PFSK-1 (cell line): ENCODE data around the gene RASGRF2.

ENCODE experiments used
- FOXP2 ChIP-seq: optimal IDR thresholded peaks from 2 replicates; pipeline ENCODE3; 2011; ENCODE audit warnings: borderline replicate concordance, control low read depth, inconsistent platforms; ENCODE audit not compliant: insufficient read depth; ENCODE audit errors: extremely low read length, extremely low read depth
- POLR2AphosphoS5 ChIP-seq: IDR thresholded peaks from 2 replicates; pipeline ENCODE4 v1.6.1; 2012; ENCODE audit warnings: low read depth, mild to moderate bottlenecking, control low read depth, low read length, moderate library complexity
- REST ChIP-seq, 2 experiments: IDR thresholded peaks; 2 replicates each; pipeline versions ENCODE4 v1.6.1 to v1.8.0; 2011 to 2012; ENCODE audit warnings: low read depth in 2 of 2, low read length in 2 of 2, control low read depth in 1 of 2, inconsistent platforms in 1 of 2, mild to moderate bottlenecking in 1 of 2, moderate library complexity in 1 of 2; ENCODE audit not compliant: insufficient read depth in 1 of 2
- SIN3A ChIP-seq: IDR thresholded peaks from 2 replicates; pipeline ENCODE4 v1.6.1; 2012; ENCODE audit warnings: mild to moderate bottlenecking, low read length, moderate library complexity, borderline replicate concordance; ENCODE audit not compliant: insufficient read depth
- TAF1 ChIP-seq: IDR thresholded peaks from 2 replicates; pipeline ENCODE4 v1.6.1; 2012; ENCODE audit warnings: low read length, control low read depth, borderline replicate concordance; ENCODE audit not compliant: insufficient read depth

Gene RASGRF2

GRCh38 chr5:80926979-80927656, 33.0 kb upstream of the RASGRF2 start:
- TF ChIP-seq SIN3A (no peak), TAF1 (no peak), FOXP2 (no peak), POLR2AphosphoS5 (no peak), REST (IDR thresholded peaks at IDR 0.05; ENCODE audit: insufficient read depth in 1 of 2, low read depth in 2 of 2, low read length in 2 of 2) (no peak)

DNA sequence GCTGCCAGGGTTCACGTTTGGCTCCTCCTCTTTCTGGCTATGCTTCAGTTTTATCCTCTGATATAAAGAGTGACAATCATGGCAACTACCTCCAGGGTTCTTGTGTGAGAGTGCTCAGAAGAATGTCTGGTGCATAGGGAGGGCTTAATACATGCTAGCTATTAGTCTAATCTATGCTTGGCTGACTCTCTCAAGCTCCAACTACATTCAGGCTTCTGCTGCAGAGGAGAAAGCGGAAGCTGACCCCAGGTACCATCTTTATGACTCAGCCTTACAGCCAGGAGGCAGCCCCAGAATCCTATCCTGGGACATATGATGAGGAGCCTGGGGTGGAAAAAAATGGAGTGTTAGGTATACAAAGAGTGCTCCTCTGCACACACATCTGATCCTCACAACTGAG, 32.1 kb upstream of the RASGRF2 start:
- no peak for TF ChIP-seq REST (IDR thresholded peaks at IDR 0.05; ENCODE audit: insufficient read depth in 1 of 2, low read depth in 2 of 2, low read length in 2 of 2)
- TF ChIP-seq FOXP2 = no peak
- TF ChIP-seq SIN3A = no peak
- TF ChIP-seq POLR2AphosphoS5 = no peak
- TF ChIP-seq TAF1 = no peak

GRCh38 chr5:80930940-80931339, 29.2 kb upstream of the RASGRF2 start:
- TF ChIP-seq TAF1 (no peak), SIN3A (no peak), POLR2AphosphoS5 (no peak), FOXP2 (no peak), REST (IDR thresholded peaks at IDR 0.05; ENCODE audit: insufficient read depth in 1 of 2, low read depth in 2 of 2, low read length in 2 of 2) (no peak)

- no peak for TF ChIP-seq SIN3A
- TF ChIP-seq REST (IDR thresholded peaks at IDR 0.05; ENCODE audit: insufficient read depth in 1 of 2, low read depth in 2 of 2, low read length in 2 of 2) = no peak
- TF ChIP-seq FOXP2 = no peak
- TF ChIP-seq POLR2AphosphoS5 = no peak
- TF ChIP-seq TAF1 = no peak
Observed at GRCh38 chr5:80931411-80931810, 28.8 kb upstream of the RASGRF2 start.

GRCh38 chr5:80933036-80933435, 27.1 kb upstream of the RASGRF2 start:
- no peak for TF ChIP-seq TAF1
- no peak for TF ChIP-seq POLR2AphosphoS5
- no peak for TF ChIP-seq REST (IDR thresholded peaks at IDR 0.05; ENCODE audit: insufficient read depth in 1 of 2, low read depth in 2 of 2, low read length in 2 of 2)
- TF ChIP-seq SIN3A = no peak
- TF ChIP-seq FOXP2 = no peak
